CD1c-positive myeloid dendritic cell (primary cell): Measurements from ENCODE around the gene C1QTNF8.
A peak's percentile ranks its signal among the peaks of the same experiment; 100 is the strongest.
"Not testable (repeated sequence)": the region's sequence is repeated elsewhere in the genome, so short reads cannot be mapped to it uniquely, and the experiment has no call there.

Source experiments
- DNase-seq: peaks from one replicate; pipeline ENCODE4 v3.0.0-alpha.2; 2016; ENCODE audit errors: extremely low spot score

C1QTNF8 gene

DNA sequence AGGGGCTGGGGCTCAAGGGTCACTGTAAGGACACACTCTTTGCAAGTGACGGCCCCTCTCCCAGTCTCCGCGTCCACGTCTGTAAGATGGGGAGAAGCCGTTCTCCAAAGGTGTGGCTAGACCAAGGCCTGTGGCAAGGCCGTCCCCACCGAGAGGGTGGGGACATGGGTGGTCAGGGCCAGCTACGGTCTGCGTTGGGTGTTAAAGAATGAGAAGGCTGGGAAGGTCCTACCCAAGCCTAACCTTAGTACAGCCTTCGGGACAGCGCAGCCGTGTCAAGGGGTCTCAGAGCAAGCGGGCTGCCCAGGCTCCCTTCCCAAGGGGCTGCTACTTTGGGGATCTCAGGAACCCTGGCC is 1.9 kb downstream of the C1QTNF8 start:
- no peak for DNase-seq

DNA sequence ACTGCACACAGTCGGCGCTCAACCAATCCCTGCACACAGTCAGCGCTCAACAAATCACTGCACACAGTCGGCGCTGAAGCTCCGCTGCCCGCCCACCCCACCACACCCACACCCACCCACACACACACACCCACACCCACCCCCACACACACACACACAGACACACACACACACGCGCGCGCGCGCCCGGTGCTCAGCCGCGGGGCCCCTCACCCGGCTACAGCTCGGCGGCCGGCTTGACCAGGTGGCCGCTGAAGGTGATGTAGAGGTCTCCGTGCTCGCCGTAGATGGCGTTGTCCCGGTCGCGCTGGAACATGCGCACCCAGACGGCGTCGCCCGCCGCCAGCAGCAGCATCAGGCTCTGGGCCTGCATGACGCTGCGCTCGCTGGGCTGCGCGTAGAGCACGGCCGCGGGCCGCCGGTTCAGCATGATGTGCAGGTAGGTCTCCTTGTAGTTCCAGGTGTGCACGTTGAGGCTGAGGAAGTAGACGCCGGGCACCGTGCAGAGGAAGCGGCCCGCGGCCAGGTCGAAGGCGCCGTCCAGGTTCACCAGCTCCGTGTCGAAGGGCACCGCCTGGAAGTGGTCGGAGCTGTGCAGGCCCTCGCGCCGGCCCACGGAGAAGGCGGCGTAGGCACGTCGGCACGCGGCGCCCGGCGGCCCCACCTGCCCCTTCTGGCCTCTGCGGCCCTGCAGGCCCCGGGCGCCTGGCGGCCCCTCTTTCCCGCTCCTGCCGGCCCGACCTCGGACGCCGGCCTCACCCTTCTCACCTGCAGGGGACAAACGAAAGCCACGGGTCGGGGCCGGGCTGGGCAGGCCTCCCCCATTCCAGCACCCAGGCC is 2.5 kb downstream of the C1QTNF8 start:
- DNase-seq: peak; percentile 7

DNA sequence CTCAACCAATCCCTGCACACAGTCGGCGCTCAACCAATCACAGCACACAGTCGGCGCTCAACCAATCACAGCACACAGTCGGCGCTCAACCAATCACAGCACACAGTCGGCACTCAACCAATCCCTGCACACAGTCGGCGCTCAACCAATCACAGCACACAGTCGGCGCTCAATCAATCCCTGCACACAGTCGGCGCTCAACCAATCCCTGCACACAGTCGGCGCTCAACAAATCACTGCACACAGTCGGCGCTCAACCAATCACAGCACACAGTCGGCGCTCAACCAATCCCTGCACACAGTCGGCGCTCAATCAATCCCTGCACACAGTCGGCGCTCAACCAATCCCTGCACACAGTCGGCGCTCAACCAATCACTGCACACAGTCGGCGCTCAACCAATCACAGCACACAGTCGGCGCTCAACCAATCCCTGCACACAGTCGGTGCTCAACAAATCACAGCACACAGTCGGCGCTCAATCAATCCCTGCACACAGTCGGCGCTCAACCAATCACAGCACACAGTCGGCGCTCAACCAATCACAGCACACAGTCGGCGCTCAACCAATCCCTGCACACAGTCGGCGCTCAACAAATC is 3.3 kb downstream of the C1QTNF8 start:
- not testable (repeated sequence) for DNase-seq

DNA sequence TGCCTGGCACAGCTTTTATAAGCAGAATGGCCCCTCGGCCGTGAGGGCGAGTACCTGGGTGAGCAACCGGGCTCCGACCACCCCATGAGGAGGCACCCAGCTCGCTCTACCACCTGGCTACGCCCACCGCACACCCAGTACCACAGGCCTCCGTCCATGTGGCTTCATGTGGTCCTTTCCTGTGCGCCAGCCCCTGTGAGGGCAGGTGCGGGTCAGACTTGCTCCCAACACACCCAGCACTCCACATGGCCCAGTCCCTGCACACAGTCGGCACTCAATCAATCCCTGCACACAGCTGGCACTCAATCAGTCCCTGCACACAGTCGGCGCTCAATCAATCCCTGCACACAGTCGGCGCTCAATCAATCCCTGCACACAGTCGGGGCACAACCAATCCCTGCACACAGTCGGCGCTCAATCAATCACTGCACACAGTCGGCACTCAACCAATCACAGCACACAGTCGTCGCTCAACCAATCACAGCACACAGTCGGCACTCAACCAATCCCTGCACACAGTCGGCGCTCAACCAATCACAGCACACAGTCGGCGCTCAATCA is 4.0 kb downstream of the C1QTNF8 start:
- DNase-seq: no peak

DNA sequence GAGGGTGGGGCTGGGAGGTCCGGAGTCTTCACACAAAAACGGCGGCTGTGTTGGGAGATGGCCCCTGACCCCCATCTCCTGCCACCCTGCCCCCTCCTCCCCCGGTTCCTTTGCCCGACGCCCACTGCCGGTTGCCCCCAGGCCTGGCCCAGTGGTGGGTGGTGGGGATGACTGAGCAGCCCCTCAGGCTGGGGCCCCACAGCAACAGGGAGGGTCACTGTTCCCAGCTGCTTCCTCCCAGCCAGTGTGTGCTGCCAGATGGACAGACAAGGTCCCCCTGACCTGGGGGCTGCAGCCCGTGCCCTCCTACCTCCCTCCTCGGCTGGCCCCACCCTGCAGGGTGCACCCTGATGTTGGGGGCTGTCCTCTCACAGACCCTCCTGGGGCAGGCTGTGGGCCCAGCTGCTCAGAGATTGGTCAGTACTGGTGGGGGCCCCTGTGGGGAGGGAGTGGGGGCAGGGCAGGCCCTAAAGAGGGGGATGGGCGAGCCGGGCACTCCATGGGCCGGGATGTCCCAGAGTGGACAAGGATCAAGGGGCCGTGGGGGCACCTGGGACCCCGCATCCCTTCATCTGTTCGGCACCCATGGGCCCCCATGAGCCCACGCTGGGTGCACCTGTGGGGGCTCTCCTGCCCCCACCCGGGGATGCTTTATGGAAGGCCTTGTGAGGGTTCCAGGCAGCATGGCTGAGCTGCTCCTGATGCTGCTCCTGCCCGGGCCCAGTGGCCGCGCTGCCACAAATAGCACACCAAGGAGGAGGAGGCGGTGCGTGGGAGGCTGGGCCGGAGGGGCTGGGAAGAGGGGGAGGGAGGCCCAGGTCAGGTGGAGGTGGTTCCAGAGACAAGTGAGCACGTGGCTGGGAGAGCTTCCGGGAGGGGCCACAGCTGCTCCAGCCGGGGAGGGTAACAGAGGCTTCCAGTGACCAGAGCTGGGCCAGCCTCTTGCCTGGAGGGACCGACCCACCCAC is 5.1 kb downstream of the C1QTNF8 start:
- DNase-seq: no peak

DNA sequence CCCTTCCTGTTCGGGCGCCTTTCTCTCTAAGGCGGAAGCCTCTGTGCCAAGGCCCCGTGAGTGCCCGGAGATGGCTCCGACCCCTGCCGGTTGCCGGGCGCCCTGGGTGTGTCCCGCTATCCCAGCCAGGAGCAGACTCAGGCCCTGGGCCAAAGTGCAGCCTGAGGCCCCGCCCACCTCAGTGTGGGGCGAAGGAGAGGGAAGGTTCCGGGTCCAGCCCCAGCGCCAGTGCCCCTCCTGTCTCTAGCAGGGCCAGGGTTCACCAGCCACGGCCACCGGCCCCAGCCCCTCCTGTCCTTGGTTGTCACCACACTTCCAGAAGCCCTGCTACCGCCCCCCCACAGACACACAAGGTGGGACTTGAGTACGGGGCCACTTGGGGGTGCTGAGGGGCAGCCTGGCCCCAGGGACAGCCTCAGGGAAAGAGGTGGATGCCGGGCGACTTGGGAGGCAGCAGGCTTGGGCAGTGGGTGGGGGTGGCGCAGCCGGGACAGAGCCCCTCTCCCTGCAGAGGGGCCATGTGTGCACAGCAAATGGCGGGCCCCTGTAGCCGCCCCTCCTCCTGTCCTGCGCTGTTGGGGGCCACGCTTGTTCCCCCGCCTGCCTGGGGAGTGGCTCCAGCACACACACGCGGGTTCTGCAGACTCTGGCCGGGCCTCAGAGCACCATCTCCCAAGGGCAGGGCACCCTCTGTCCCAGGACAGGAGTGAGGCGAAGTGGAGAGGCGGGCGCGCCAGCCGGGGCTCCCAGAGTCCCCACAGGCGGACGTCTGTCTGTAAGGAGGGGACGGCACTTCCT is 6.0 kb downstream of the C1QTNF8 start:
- DNase-seq: no peak

DNA sequence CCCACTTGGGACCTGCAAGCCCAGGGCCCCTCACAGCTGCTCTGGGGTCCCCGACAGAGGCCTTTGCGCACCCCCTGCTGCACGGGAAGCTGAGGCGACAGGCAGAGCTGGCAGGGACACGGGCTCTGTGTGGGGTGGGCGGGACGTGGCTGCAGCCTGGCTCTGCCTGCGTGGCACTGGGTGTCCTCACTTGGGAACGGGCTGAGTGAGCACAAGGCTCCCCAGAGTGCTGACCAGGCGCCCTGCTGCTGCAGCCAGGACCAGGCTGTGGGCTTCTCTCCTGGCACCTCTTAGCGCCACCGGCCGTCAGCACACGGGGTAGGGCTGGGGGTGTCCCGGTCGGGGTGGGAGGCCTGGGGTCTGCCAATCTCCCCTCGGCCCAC is 6.6 kb downstream of the C1QTNF8 start:
- DNase-seq: no peak

DNA sequence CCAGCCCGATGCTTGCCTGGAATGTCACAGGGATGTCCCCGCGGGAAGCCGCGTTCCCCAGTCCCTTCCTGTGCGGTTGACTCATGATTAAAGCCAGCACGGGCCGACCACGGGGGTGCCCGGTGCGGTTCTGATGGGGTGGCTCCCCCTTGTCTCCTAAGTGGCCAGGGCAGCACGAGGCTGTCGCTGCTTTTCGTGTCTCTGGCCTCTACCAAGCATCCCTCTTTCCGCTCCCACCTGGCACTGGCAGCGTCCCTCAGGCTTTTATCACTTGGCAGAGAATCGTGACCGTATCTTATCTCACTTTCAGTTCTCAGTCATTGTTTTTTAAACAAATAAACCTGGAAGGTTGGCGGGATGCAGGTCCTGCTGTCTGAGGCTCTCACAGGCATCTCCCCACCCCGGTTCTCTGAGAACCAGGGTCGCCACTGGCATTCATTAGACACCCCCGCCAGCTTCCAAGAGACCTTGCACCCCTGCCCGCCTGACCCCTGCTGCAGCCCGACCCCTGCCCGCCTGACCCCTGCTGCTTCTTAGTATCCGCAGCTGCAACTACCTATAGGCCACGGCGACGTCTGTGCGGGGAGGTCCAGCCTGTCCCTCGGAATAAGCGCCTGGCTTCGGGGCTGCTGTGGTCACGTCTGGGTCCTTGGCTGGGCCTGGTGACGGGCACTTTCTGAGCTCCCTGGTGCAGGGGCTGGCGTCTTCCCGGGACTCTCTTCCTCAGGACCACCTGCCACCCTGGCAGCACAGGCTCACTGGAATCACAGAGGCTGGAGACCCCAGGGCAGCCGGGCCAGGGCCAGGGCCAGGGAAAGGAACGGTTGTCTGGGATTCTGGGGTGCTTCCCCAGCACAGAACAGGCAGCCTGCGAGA is 7.5 kb downstream of the C1QTNF8 start:
- no peak for DNase-seq

DNA sequence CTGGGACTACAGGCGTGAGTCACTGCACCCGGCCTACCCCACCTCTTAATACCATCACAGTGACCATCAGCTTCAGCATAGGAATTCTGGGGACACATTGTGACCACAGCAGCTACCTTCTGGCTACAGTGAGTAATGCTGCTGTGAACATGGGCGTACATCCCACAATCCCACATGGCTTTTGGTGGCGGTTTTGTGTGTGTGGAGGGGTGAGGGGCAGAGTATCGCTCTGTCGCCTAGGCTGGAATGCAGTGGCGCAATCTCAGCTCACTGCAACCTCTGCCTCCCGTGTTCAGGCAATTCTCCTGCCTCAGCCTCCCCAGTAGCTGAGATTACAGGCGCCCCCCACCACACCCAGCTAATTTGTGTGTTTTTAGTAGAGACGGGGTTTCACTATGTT is 9.6 kb downstream of the C1QTNF8 start:
- not testable (repeated sequence) for DNase-seq

DNA sequence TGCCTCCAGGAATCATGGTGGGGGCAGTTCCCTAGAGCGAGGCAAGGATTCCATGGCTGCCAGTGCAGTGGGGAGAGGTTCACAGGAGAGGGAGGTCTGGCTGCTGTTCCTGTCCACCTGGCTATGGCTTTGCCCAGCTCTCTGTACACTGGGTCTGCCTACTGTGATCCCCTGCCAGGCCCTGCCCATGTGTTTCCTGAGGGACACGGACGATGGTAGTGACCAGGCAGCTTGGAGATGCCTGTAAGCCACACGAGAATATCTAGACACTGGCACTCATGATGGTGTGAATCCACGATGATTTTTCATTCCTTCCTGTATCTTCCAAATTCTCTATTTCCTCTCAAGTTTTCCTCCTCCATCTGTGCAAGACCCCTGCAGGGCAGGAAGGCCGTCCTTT is 11.1 kb downstream of the C1QTNF8 start:
- no peak for DNase-seq

DNA sequence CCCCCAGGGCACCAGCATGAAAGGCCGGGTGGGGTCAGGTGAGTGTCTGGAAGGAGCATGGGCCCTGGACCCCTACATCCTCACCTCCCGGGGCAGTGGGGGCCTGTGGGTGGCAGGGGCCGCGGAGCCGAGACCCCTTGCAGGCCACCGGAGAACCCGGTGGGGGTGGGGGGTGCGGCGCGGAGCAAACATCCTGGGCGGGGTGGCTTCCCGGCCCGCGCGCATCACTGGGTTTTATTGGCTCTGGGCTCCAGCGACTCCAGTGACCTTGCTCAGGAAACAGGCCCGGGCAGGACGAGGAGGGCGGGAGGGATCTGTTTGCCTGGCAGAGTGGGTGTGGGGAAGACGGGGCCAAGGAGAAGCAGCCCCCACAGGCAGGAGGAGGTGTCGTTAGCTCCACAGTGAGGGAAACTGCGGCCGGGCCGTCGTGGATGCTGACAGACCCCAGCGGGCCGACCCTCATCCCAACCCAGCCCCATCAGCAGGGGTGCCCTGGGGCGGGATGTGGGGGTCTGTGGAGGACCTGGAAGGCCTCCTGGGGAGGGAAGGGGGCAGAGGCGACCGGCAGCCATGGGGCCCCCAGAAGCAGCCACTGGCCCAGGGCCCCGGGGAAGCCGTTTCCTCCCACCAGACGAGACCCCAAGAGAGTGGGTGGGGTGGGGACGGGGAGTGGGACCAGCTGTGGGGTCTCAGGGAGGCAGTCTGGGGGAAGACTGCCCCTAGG is 12.9 kb downstream of the C1QTNF8 start:
- DNase-seq: no peak

DNA sequence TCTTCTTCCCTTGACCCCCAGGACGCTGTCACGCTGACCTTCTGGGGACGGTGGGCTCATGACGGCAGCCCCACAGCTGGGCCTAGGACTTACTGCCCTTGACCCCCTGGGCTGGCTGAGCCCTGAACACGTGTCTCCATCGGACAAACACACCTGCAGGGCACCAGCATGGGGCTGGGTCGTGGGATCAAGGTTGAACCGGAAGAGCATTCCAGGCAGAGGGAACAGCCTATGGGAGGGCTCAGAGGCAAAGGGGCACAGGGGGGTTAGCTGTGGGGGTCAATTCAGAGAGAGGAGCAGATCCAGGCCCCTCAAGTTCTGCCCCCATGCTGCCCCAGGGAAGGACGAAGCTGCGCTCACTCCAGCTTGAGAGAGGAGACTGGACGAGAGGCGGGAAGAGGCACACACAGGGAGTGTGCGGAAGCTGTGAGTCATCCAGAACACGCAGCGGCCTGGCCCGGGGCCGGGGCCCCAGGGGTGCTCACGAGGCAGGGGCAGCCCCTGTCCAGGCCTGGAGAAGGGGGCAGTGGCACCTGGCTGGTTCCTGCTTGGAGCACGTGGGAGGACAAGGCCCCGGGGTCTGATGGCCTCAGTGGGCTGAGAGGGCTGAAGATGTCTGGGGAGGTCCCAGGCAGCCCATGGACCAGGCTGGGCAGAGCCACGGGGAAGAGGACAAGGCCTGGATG is 13.6 kb downstream of the C1QTNF8 start:
- no peak for DNase-seq

DNA sequence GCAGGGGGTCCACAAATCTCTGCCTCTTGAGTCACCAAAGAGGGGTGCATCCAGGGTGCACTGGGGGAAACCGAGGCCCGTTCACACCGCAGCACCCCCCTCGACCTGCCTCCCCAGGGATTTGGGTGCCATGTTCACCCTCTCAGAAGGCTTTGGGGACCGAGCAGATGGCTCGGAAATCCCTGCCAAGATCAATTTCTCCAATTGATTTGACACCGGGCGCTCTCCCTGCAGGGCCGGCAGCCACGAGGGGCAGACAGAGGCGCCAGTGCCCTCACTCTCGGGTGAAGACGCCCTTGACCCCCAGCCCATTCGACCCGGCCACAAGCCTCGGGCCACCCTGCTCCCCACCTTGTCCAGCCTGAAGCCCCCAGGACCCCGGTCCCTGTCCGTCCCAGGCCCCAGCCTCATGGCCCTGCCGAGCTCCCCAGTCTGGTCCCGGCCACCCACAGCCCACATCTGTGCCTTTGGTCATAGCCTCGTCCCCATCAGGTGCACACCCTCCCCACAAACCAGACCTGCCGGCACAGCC is 14.2 kb downstream of the C1QTNF8 start:
- no peak for DNase-seq

DNA sequence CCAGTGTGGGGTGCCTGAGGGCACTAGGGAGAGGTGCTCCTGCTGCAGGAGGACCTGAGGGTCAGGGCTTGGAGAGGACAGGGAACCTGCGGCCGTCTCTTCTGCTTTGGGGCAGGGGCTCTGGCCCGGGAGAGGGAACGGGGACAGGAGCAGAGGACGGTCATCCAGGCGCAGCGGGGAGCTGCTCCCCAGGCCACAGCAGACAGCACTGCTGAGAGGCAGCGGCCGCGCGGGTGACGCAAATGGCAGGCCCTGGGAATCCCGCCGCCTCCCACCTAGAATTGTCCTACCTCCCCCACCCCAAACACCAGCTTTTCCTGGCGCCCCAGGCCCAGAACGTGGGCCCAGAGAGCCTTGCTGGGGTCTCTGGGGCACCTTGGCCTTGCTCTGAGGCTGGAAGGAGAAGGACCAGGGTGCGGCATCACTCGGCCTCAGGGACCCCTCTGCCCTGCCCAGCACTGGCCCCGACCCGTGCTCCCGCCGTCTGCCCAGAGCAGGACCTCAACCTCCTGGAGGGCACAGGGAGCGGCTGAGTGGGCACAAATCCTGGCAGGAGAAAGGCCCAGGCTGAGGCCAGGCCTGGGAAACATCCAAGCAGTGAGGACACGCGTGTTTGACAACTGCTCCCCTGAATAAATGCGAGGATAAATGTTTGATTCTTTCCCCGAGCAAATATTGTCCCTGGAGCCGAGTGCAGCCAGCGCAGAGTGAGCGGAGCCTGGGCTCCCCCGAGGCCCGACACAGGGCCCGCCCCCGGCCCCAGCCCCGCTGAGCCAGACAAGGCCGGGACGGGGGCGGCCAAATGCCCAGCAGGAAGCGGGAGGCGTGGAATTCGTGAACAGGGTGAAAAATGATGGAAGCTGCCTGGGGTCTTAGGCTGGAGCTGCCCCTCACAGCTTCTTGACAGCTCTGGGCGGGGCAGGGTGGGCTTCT is 15.0 kb downstream of the C1QTNF8 start:
- DNase-seq: no peak

DNA sequence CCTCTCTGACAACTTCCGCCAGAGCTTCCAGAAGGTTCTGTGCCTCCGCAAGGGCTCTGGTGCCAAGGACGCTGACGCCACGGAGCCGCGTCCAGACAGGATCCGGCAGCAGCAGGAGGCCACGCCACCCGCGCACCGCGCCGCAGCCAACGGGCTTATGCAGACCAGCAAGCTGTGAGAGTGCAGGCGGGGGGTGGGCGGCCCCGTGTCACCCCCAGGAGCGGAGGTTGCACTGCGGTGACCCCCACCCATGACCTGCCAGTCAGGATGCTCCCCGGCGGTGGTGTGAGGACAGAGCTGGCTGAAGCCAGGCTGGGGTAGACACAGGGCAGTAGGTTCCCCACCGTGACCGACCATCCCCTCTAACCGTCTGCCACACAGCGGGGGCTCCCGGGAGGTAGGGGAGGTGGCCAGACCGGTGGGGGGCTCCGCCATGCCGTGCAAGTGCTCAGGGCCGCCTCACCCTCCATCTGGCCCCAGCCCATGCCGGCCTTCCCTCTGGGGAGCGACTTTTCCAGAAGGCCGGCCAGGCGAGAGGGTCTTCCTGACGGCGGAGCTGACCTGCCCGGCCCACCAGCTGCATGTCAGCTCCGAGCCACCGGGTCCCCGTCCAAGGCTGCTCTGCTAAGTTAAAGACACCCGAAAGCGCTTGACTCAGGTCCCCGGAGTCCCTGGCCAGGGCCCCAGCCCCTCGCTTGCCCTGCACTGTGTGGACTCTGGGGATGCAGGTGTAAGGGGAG is 16.1 kb downstream of the C1QTNF8 start:
- no peak for DNase-seq

DNA sequence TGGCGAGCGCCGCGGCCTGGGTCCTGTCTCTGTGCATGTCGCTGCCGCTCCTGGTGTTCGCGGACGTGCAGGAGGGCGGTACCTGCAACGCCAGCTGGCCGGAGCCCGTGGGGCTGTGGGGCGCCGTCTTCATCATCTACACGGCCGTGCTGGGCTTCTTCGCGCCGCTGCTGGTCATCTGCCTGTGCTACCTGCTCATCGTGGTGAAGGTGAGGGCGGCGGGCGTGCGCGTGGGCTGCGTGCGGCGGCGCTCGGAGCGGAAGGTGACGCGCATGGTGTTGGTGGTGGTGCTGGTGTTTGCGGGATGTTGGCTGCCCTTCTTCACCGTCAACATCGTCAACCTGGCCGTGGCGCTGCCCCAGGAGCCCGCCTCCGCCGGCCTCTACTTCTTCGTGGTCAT is 16.7 kb downstream of the C1QTNF8 start:
- no peak for DNase-seq

DNA sequence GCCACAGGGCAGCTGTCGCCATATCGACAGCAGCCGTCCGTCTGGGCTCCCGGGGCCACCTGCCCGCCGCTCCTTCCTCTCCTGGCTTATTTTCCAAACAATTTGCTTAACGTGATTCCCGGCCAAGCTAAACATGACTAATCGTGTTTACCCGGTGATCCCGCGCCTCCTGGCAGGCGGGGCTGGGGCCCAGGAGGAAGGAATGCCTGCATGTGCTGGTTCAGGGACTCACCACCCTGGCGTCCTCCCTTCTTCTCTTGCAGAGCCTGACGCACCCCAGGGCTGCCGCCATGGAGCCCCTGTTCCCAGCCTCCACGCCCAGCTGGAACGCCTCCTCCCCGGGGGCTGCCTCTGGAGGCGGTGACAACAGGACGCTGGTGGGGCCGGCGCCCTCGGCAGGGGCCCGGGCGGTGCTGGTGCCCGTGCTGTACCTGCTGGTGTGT is 17.4 kb downstream of the C1QTNF8 start:
- DNase-seq: no peak
